GM18909 (cell line): ENCODE results near the gene BCL7B.
"Not testable (repeated sequence)": the region's sequence is repeated elsewhere in the genome, so short reads cannot be mapped to it uniquely, and the experiment has no call there.

Experiments
- ATAC-seq: cut with Tn5 transposase; IDR thresholded peaks from one replicate; pipeline ENCODE4 v1.9.1; 2021; ENCODE audit warnings: mild to moderate bottlenecking; ENCODE audit not compliant: unreplicated experiment, poor library complexity

BCL7B gene

DNA sequence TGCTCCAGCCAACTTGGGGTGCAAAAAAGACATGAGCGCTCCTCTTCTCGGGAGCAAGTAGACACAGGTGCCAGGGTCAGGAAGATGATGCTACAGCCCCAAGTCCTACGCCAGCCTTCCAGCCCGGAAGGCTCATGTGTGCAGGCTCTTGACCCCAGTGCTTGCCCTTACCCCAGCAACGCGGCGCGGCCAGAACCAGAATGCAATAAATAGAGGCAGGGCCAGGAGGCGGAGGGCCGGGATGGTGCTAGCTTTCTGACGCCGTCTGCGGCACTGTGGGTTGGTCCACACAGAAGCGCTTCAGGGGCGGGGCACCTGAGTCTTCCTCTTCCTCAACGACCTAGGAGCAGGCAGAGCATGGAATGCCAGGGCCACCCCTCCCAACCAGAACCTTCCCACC, 20.4 kb downstream of the BCL7B start:
- ATAC-seq: no peak

DNA sequence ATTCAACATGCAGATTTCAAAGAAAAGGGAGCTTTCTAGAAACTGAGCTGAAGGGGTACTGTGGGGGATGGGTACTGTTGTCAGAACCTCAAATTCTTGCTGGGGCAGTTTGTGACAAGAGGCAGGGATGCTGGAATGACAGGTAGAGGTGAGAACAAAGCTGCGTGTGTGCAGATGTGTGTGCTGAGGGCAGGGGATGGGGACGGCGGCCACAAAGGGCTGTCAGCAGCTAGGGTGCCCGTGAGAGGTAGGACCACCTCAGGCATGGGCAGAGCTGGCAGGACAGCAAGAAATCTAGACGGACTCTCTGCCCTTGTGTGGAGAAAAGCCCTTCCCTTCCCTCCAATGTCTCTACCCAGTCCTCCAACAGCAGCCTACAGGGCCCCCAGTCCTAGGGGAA, 21.0 kb downstream of the BCL7B start:
- ATAC-seq: no peak

DNA sequence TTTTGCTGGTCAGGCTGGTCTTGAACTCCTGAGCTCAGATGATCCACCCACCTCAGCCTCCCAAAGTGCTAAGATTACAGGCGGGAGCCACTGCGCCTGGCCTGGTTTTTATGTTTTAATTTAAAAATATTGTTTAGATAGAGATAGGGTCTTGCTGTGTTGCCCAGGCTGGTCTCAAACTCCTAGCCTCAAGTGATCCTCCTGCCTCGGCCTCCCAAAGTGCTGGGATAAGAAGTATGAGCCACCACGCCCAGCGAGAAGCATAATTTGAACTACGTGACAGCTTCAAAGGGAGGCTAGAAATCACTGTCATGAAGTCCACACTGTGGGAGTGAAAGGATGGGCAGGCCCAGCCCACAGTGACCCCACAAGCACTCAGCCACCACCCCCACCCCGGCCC, 21.6 kb downstream of the BCL7B start:
- ATAC-seq: not testable (repeated sequence)

DNA sequence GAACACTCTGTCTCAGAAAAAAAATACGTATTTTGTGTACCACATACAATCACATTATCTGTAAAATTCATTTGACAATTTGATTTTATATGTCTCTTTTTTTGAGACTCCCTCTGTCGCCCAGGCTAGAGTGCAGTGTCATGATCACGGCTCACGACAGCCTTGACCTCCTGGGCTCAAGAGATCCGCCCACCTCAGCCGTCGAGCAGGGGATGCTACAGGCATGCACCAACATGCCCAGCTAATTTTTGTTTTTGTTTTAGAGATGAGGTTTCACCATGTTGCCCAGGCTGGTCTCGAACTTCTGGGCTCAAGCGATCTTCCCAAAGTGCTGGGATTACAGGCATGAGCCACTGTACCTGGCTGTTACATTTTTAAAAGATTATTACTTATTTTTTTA, 23.7 kb downstream of the BCL7B start:
- no peak for ATAC-seq

DNA sequence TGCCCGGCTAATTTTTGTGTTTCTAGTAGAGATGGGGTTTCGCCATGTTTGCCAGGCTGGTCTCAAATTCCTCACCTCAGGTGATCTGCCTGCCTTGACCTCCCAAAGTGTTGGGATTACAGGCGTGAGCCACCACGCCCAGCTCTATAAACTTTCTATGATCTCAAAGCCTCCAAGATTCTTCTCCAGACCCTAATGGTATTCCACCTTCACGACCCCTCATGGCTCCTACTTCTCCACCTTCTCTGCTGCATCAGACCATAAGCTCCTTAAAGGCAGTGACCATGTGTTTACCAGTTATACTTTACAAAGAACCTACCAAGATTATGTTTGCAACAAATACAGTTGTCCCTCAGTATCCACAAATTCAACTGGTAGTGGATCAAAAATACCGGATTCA, 25.3 kb downstream of the BCL7B start:
- no peak for ATAC-seq

DNA sequence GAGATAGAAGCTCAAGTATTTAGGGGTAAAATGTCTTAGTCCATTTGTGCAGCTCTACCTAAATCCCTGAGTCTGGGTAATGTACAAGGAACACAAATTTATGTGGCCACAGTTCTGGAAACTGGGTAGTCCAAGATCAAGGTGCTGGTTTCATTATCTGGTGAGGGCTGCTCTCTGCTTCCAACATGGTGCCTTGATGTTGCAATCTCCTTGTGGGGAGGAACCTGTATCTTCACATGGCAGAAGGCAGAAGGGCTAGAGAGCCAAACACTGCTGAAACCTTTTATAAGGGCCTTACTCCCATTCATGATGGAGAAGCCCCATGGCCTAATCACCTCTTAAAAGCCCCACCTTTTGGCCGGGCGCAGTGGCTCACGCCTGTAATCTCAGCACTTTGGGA, 26.7 kb downstream of the BCL7B start:
- ATAC-seq: no peak

DNA sequence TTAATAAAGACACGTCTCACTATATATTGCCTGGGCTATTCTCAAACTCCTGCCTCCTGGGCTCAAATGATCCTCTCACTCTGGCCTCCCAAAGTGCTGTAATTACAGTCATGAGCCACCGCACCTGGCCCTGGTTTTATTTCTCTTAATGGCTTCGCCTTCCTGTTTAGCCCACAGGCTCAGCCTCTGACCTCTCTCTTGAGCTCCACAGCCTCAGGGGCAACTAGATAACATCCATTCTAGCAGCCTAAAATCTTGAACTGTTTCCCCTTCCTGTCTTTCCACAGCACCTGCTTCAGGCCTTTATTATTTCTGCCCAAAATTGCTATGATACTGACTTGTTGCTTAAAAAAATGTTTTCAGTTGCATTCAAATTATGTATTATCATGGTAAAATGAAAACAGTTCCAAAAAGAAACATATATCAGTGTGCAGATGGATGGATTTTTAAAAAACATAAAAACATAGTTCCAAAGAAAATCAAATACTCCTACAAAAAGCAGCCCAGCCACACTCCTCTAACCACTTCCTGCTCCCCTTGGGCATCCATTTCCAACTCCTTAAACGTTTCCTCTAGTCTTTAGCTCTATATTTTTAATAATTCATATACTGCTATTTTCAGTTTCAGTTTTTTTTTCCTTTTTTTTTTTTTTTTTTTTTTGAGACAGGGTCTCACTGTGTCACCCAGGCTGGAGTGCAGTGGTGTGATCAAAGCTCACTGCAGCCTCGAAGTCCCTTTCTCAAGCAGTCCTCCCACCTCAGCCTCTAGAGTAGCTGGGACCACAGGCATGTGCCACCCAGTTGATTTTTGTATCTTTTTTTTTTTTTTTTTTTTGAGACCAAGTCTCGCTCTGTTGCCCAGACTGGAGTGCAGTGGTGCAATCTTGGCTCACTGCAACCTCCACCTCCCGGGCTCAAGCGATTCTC, 30.3 kb downstream of the BCL7B start:
- no peak for ATAC-seq

DNA sequence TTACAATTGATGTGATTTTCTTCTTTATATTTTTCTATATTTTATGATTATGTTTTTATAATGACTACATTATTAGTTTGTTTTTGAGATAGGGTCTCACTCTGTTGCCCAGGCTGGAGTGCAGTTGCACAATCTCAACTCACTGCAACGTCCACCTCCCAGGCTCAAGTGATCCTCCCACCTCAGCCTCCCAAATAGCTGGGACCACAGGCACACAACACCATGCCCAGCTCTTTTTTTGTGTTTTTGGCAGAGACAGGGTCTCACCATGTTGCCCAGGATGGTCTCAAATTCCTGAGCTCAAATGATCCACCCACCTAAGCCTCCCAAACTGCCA, 31.4 kb downstream of the BCL7B start:
- ATAC-seq: not testable (repeated sequence)

DNA sequence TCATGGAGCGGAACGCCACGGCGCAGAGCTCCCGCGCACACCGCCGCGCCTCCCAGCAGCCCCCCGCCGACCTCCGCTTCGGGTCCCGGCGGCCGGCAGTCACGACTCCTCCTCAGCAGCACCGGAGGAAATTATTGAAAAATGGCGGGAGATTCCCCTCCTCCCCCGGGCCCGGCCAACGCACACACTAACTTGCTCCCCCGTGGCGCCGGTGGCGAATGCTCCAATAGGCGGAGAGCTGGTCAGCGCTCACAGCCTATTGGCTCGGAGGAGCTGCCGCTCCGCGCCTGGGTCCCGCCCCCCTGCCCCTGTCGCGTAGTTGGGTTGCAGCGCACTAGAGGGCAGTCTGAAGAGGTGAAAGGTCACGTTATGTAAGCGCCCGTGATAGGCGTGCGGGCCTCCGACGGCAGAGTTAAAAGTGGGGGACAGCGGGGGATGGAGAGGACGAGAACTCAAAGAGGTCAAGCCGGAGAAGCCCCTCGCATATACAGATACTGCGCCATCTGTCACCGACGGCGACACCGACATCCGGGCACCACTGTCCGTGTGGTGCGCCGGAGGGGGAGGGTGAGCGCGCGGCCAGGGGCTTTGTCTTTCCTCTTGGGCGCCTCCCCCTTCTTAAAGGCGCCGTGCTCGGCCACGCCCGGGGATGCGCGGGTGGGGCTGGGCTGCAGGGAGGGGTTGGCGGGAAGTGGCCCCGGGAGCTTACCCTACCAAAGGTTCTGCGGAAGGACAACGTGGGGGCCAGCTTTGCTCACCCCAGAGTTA, 35.2 kb downstream of the BCL7B start, which contains the start of gene BAZ1B:
Gene BAZ1B, minus strand, starts transcription at position 189 of the 768 bp plus-strand sequence. CDS start 360 bp downstream, outside the sequence.
- peak; percentile 85 for ATAC-seq

DNA sequence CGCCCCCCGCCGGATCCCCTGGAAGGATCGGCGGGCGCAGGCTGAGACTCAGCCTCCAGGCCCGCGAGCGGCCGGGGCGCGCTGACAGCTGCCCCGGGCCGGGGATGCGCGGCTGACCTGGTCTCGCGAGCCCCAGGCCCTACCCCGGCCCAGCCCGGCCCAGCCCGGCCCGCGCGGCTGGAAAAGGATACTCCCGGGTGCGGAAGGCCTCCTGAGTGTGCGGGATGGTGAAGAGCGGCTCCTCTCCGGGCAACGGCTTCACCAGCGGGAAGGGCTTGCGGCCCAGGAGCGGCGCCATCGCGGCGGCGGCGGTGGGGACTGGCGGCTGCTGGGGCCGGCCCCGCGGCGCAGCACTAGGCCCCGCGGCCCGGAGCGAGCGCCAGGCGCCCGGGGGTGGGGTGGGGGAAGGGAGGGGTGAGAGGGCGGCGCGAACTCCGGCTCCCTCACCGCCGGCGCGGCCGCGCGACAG, 35.8 kb downstream of the BCL7B start:
- ATAC-seq: peak; percentile 44

DNA sequence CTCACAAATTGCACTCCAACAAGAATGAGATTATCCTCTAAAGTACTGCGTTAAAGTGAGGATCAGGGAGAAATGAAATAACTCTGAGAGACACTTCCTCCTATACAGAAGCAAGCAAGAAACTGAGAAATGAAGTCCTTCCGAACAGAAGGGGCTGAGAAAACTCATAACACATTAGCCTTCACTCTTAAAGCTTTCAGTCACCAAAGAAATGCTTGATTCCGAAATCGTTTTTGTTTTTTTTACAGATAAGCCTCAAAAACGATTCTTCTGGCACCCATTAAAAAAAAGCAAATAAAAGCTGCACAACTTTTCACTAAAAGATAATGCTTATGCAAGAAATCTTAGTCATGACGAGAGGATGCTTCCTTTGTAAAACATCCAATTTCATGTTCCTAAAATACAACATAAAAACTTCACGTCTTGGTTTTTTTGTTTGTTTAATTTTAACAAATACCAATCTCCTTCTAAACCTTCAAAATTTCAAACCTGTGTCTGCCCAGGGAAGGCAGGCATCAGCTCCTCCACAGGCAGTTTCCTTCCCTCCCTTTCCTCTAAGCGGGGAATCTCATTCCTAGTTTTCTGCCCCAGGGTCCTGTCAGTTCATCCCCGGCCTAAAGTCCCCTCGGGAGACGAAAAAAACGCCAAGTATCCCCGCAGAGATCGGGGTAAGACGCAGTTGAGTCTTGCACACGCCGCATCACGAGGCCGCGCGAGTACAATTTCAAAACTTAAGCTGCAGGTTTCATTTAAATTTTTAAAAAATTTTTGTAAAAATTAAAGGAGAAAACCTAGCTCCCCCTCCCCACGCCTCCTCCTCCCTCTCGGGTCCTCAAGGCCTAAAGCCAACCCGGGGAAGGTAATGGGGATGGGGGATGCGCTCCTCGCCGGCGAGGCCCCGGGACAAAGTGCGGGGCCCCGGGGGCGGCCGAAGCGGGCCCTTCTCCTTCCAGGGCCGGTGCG, 36.5 kb downstream of the BCL7B start:
- no peak for ATAC-seq

DNA sequence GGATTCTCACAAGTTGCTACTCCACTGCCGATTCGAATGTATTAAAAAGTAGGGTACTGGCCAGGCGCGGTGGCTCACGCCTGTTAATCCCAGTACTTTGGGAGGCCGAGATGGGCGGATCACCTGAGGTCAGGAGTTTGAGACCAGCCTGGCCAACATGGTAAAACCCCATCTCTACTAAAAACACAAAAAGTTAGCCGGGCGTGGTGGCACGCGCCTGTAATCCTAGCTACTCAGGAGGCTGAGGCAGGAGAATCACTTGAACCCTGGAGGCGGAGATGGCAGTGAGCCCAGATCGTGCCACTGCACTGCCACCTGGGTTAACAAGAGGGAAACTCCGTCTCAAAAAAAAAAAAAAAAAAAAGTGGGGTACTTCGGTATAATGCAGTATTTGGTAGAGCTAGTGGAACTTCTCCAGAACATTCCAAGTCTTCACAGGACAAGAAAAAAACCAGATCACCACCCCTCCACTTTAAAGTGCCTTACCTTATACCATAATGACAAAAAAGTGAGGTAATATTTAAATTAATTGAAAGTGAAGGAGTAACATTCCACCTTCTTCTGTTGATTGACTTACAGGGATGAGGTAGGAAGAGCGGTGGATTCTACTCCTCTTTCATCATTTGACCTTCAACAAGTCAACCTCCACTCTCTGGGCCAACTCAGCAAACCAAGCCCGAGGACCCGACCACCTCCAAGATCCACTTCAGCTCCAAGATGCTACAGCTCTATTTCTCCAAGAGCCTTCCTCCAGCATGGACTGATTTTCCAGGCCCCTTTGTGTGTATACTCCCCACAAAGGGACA, 37.4 kb downstream of the BCL7B start:
- no peak for ATAC-seq

DNA sequence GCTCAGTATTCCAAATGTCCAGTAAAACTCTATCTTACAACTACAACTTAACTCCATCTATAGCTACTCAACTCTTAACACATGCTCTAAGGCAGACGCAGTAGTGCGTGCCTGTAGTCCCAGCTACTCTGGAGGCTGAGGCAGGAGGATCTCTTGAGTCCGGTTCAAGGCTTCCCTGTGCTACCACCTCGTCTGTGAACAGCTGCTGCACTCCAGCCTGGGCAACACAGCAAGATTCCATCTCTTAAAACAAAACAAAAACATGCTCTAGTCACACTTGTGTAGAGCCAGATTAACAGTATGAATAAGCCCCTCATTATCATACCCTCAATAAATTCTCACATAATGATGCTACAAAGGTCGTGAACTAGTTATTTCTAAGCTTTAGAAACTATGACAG, 39.0 kb downstream of the BCL7B start:
- ATAC-seq: no peak

DNA sequence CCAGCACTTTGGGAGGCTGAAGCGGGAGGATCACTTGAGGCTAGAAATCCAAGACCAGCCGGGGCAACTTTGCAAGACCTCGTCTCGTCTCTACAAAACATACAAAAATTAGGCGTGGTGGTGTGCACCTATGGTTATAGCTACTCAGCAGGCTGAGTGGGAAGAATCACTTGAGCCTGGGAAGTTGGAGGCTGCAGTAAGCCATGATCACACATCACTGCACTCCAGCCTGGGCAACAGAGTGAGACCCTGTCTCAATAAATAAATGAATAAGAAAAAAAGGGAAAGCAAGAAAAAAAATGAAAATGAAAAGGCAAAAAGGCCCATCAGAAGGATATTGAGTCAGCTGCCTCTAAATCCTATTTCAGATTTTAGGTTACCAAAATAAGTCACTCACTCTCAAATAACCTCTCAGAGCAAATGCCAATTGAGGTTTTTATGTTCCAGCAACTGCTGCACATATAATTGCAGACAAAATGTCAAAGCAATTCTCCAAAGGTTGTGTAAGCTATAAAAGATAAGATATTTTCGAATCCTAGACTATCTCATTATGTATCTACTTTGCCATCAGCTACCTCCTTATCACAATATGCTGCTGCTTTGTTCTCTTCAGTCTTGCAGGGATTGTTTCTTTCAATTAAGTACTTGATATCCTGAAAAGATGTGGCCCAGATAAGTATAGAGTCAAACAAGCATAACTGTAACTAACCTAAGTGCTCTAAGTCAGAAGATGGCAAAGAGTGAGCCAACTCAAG, 40.1 kb downstream of the BCL7B start:
- no peak for ATAC-seq

DNA sequence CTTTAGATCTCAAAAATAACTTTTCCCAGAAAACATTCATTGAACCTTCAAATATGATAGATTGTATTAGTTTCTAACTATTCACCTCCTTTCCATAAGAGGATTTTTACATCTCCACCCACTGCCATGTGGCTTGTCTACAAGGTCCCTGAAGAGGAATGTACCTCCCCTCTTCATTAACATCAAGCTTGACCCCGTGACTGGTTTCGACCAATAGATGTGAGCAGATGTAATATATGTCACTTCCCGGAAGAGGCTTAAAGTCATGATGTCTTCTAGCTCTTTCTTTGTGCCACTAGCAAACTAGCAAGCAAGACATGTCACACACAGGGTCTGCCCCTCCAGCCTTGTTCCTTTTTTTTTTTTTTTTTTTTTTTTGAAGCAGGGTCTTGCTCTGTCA, 42.3 kb downstream of the BCL7B start:
- ATAC-seq: no peak

DNA sequence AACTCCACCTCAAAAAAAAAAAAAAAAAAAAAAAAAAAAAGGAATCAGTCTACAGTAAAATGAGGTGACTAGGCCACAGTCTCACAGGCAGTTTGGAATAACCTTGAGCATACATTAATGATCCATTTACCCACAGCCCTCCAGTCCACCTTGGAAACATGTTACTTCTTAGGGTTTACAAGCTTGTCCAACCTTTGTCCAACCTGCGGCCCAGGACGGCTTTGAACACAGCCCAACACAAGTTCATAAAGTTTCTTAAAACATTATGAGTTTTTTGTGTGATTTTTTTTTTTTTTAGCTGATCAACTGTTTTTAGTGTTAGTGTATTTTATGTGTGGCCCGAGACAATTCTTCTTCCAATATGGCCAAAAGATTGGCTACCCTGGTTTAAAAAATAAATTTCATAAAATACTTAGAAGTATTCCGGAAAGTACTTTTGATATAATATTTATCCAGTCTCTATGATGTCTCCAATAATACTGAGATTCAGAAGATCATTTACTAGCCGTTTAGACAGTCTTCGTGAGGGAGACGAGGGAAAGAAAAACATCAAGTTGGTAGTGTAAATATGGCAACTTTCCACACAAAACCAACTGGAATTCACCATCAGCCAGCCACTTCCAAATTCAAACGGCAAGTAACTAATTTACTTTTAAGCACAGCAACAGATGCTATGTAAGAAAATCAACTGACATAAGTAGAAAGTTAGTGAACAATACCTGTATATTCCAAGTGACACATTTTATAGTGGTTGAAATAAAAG, 45.3 kb downstream of the BCL7B start:
- ATAC-seq: no peak

DNA sequence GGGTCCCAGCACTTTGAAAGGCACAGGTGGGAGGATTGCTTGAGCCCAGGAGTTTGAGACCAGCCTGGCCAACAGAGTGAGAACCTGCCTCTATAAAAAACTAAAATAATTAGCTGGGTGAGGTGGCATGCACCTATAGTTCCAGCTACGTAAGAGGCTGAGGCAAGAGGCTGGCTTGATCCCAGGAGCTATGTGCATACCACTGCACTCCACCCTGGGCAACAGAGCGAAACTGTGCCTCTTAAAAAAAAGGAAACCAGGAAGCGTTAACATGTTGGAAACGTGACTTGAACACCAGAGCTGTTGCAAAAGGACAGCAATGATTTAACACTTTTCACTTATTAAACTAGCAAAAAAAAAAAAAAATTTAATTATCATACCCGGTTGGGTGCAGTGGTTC, 48.0 kb downstream of the BCL7B start:
- no peak for ATAC-seq

DNA sequence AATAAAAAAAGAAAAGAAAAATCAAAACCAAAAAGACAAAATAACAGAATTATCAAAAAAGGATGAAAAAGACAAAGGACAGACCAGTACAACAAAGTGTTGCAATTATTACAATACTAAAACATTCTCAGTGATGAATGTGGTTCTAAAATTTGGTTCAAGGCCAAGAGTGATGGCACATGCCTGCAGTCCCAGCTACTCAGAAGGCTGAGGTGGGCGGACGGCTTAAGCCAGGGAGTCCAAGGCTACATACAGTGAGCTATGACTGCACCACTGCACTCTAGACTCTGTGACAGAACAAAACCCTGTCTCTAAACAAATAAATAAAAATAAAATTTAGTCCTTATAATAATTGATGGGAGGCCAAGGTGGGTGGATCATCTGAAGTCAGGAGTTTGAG, 49.9 kb downstream of the BCL7B start:
- ATAC-seq: no peak
